ENCODE measurements around the gene CYBA. TPM values are rescaled to one million over a fixed set of nuclear protein-coding genes. Genes with fewer than 3 reads are reported as not detected.

Gene CYBA
- total and polyA plus RNA-seq, 2 of the 13 experiments (the other 11 are each of a cell fraction or from before 2014, with no cell fraction given) = 196 to 250 TPM

DNA sequence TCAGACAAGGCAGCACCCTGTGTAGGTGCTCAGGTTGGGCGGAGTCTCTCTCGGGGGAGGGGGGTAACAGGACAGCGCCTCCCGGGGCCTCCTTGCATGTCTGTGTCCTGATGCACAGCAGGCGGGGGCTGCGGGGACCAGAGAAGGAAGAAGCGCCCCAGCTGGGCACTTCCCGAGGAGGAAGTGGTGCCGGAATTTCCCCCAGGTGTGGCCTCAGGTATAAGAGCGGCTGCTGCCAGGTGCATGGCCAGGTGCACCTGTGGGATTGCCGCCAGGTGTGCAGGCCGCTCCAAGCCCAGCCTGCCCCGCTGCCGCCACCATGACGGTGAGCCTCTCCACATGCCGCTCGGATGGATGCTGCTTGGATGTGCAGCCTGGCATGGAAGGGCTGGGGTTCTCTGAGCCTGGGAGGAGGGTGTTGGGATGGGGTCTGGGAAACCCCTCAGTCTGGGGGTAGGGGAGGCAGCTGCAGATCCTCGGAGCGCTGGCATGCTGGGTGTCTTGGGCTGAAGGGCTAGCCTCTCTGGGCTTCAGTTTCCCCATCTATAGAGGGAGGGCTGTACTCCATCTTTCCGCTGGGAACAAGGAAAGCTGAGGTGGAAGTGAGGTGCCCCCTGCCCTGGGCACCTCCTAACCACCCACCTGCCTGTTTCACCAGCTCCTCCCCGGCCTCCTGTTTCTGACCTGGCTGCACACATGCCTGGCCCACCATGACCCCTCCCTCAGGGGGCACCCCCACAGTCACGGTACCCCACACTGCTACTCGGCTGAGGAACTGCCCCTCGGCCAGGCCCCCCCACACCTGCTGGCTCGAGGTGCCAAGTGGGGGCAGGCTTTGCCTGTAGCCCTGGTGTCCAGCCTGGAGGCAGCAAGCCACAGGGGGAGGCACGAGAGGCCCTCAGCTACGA lies 12.3 kb downstream of the CYBA start, which contains the start of gene IL17C (continued):
- TF ChIP-seq, protein P1, sequence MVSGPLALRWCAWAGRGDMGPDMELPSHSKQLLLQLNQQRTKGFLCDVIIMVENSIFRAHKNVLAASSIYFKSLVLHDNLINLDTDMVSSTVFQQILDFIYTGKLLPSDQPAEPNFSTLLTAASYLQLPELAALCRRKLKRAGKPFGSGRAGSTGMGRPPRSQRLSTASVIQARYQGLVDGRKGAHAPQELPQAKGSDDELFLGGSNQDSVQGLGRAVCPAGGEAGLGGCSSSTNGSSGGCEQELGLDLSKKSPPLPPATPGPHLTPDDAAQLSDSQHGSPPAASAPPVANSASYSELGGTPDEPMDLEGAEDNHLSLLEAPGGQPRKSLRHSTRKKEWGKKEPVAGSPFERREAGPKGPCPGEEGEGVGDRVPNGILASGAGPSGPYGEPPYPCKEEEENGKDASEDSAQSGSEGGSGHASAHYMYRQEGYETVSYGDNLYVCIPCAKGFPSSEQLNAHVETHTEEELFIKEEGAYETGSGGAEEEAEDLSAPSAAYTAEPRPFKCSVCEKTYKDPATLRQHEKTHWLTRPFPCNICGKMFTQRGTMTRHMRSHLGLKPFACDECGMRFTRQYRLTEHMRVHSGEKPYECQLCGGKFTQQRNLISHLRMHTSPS (CRISPR knock-in tag; IDR thresholded peaks at IDR 0.05; ENCODE audit: low read depth) = 0 out of 2 replicates have a peak, but pooled peaks have one; percentile 15
- TF ChIP-seq ZNF772 (CRISPR knock-in tag; IDR thresholded peaks at IDR 0.05) (no peak), ZFP36 (IDR thresholded peaks at IDR 0.05; ENCODE audit: borderline replicate concordance, low read depth, low read length, partially characterized antibody) (peak; percentile 43), ZNF274 (CRISPR knock-in tag; IDR thresholded peaks at IDR 0.05) (0 out of 2 replicates have a peak, but pooled peaks have one; percentile 14), NKX3-1 (CRISPR knock-in tag; IDR thresholded peaks at IDR 0.05) (no peak), ZNF124 (CRISPR knock-in tag; IDR thresholded peaks at IDR 0.05) (no peak)
- TF ChIP-seq, protein P2, sequence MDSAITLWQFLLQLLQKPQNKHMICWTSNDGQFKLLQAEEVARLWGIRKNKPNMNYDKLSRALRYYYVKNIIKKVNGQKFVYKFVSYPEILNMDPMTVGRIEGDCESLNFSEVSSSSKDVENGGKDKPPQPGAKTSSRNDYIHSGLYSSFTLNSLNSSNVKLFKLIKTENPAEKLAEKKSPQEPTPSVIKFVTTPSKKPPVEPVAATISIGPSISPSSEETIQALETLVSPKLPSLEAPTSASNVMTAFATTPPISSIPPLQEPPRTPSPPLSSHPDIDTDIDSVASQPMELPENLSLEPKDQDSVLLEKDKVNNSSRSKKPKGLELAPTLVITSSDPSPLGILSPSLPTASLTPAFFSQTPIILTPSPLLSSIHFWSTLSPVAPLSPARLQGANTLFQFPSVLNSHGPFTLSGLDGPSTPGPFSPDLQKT (CRISPR knock-in tag; IDR thresholded peaks at IDR 0.05; ENCODE audit: borderline replicate concordance) = no peak
- TF ChIP-seq, protein P3, sequence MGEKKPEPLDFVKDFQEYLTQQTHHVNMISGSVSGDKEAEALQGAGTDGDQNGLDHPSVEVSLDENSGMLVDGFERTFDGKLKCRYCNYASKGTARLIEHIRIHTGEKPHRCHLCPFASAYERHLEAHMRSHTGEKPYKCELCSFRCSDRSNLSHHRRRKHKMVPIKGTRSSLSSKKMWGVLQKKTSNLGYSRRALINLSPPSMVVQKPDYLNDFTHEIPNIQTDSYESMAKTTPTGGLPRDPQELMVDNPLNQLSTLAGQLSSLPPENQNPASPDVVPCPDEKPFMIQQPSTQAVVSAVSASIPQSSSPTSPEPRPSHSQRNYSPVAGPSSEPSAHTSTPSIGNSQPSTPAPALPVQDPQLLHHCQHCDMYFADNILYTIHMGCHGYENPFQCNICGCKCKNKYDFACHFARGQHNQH (CRISPR knock-in tag; IDR thresholded peaks at IDR 0.05) = no peak
- TF ChIP-seq, protein P4, sequence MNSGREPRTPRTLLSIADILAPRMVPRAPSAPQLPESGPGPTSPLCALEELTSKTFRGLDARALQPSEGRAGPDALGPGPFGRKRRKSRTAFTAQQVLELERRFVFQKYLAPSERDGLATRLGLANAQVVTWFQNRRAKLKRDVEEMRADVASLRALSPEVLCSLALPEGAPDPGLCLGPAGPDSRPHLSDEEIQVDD (CRISPR knock-in tag; IDR thresholded peaks at IDR 0.05; ENCODE audit: borderline replicate concordance) = 0 out of 2 replicates have a peak, but pooled peaks have one; percentile 45
- TF ChIP-seq, protein P5, sequence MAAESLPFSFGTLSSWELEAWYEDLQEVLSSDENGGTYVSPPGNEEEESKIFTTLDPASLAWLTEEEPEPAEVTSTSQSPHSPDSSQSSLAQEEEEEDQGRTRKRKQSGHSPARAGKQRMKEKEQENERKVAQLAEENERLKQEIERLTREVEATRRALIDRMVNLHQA (CRISPR knock-in tag; IDR thresholded peaks at IDR 0.05) = no peak
